Measurements from ENCODE around the gene MGAT5B.

The MGAT5B gene

GRCh38 chr17:76995387-76996105 is 127.3 kb downstream of the MGAT5B start:
- H3K27me3 Mint-ChIP-seq, result peaks cover 18% of the 10 kb centered on the region

GRCh38 chr17:76996741-76997694 is 128.8 kb downstream of the MGAT5B start:
- no peaks in the 10 kb centered on the region for H3K9me3 Mint-ChIP-seq
- H3K4me1 Mint-ChIP-seq (ENCODE audit: low read depth), result peaks cover 8% of the 10 kb centered on the region
- peaks cover 18% of the 10 kb centered on the region for H3K27me3 Mint-ChIP-seq
- intact Hi-C loops (cut with micrococcal nuclease), result no loop called here
- H3K4me3 Mint-ChIP-seq, result no peak overlapping the region
- H3K27ac Mint-ChIP-seq, result no peak overlapping the region
- H3K36me3 Mint-ChIP-seq (ENCODE audit: low read depth), result no peaks in the 10 kb centered on the region

More at GRCh38 chr17:76995387-76996105, 127.3 kb downstream of the MGAT5B start:
- H3K9me3 Mint-ChIP-seq, result no peaks in the 10 kb centered on the region
- peaks cover 8% of the 10 kb centered on the region for H3K4me1 Mint-ChIP-seq (ENCODE audit: low read depth)
- intact Hi-C loops (cut with micrococcal nuclease), result no loop called here
- H3K27ac Mint-ChIP-seq, result no peak overlapping the region
- no peaks in the 10 kb centered on the region for H3K36me3 Mint-ChIP-seq (ENCODE audit: low read depth)
- no peak overlapping the region for H3K4me3 Mint-ChIP-seq

DNA sequence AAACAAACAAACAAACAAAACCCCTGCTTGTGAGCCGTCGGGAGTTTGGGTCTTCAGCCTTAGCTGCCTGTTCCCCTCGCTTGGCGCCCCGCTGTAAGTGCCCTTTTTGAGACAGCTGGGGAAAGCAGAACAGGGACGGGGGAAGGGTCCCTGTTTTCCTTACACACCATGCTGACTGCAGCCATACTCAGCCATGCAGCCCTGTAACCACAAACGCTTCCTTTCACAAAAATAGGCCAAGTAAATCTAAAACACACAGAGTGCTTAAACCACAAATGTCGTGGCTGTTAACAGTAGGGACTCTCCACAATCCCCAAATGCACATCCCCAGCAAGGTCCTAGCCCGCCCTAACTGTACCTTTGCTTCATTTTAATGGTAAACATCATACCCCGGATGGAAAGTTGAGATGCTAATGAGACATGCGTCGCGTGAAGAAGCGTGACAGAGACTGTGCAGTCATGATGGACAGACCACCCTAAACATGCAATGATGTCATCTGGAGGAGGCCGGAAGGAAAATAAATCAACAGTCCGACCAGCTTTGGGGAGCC is 129.9 kb downstream of the MGAT5B start:
- intact Hi-C loops (cut with micrococcal nuclease), result no loop called here
- peaks cover 18% of the 10 kb centered on the region for H3K27me3 Mint-ChIP-seq
- no peak overlapping the region for H3K4me3 Mint-ChIP-seq
- no peaks in the 10 kb centered on the region for H3K9me3 Mint-ChIP-seq
- no peak overlapping the region for H3K27ac Mint-ChIP-seq
- no peaks in the 10 kb centered on the region for H3K36me3 Mint-ChIP-seq (ENCODE audit: low read depth)
- peaks cover 8% of the 10 kb centered on the region for H3K4me1 Mint-ChIP-seq (ENCODE audit: low read depth)

- Mint-ChIP-seq H3K4me3 (no peak overlapping the region), H3K27me3 (peaks cover 18% of the 10 kb centered on the region), H3K4me1 (ENCODE audit: low read depth) (peaks cover 8% of the 10 kb centered on the region), H3K9me3 (no peaks in the 10 kb centered on the region), H3K27ac (no peak overlapping the region), H3K36me3 (ENCODE audit: low read depth) (no peaks in the 10 kb centered on the region)
- intact Hi-C loops (cut with micrococcal nuclease), result no loop called here
Observed at GRCh38 chr17:76998839-76999238, 130.6 kb downstream of the MGAT5B start.
